Stimulated activated naive CD4-positive, alpha-beta T cell treated with Interleukin-2 at 50 U/mL for 16 hours (primary cell): ENCODE data around the gene KIAA0232.

Experiments used
- DNase-seq: peaks from one replicate; lab custom pipeline; 2025; lab: John Stamatoyannopoulos, UW

The KIAA0232 gene

GRCh38 chr4:6852582-6852981 lies 70.1 kb downstream of the KIAA0232 start:
- DNase-seq = no peak

- no peak for DNase-seq
These were observed 71.7 kb downstream of the KIAA0232 start for GRCh38 chr4:6854098-6854744.

GRCh38 chr4:6855692-6856297 lies 73.3 kb downstream of the KIAA0232 start:
- peak; percentile 21 for DNase-seq

GRCh38 chr4:6856391-6856790 lies 73.9 kb downstream of the KIAA0232 start:
- DNase-seq = no peak

DNA sequence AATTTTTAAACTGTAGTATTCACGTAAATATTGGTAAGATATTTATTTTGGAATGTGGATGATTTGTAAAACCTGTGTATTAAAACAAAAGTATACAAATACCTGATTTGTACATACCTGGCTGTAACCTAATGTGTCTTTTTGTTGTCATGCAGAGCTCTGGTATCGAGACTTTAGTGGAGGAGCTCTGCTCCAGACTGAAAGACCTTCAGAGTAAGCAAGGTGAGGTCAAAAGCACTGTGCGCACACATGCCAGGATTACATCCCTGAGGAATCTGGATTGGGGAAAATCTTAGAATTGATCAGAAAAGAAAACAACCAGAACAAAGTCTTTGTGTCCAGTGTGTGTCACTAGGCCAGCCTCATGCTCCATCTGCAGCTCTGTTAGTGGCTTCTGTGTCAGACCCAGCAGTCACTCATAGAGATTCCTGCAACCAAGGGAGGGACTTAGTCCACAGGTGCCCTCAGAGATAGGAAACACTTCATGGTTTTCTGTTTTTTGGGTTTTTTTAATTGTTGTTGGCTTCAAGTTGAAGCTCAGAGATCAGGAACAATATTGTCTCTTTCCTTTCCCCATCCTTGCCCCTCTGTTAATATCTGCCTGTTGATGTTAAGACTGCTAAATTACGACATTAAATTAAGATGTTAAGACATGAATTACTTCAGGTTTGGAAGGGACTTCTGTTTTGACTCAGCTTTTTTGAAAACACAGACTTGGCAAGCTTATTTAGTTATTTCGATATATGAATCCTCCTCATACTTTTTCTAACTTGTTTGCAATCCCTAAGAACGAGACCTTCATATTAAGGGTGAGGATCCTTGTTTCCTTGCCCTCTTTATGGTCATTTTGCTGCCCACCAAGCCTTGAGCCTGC lies 74.7 kb downstream of the KIAA0232 start:
- DNase-seq = no peak

- no peak for DNase-seq
These were observed 76.5 kb downstream of the KIAA0232 start for GRCh38 chr4:6858997-6859396.

- DNase-seq = no peak
These were observed 77.0 kb downstream of the KIAA0232 start for GRCh38 chr4:6859543-6859942.

- no peak for DNase-seq
These were observed 85.9 kb downstream of the KIAA0232 start for GRCh38 chr4:6868386-6868785.

DNA sequence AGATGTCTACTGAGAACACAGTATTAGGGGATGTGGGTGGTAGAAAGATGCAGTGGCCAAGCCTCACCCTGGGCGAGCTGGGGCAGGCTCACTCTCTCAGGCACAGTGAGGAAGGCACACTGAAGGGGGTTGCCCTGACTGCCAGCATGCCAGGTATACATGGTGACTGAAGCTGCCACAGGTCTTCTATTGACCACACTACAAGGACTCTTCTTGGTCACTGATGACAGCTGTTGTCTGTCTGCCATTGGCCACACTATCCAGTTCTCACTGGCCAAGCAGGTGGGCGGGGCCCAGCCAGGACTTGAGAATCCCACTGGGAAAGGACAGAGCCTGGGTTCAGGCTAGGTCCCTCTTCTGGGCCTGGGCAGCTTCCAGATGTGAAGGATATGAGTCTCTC lies 87.4 kb downstream of the KIAA0232 start:
- DNase-seq = no peak

GRCh38 chr4:6873291-6873690 lies 90.8 kb downstream of the KIAA0232 start:
- no peak for DNase-seq

GRCh38 chr4:6873792-6874461 lies 91.4 kb downstream of the KIAA0232 start:
- DNase-seq = peak; percentile 73

- DNase-seq = no peak
These were observed 92.5 kb downstream of the KIAA0232 start for GRCh38 chr4:6874981-6875380.

DNA sequence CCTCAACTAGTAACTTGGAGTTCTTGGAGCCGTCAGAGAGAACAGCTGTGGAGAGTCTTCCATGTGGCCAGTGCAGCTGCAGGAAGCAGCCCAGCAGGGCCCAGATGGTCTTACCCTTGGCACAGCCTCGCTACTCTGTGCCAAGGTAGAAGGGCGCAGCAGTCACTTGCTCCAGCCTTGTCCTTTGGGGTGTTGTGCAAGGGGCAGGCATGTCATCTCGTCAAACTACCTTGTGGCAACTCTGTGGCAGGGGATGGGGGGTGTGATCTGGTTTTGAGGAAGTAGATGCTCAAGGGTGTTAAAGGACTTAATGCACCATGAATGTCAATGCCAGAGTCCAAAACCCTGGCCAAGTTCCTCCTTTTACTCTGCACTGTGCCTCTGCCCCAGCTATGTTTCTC lies 92.9 kb downstream of the KIAA0232 start:
- DNase-seq = no peak

GRCh38 chr4:6876440-6876839 lies 93.9 kb downstream of the KIAA0232 start:
- DNase-seq = no peak

- no peak for DNase-seq
These were observed 94.5 kb downstream of the KIAA0232 start for GRCh38 chr4:6877067-6877466.

GRCh38 chr4:6878451-6879059 lies 96.0 kb downstream of the KIAA0232 start:
- no peak for DNase-seq

DNA sequence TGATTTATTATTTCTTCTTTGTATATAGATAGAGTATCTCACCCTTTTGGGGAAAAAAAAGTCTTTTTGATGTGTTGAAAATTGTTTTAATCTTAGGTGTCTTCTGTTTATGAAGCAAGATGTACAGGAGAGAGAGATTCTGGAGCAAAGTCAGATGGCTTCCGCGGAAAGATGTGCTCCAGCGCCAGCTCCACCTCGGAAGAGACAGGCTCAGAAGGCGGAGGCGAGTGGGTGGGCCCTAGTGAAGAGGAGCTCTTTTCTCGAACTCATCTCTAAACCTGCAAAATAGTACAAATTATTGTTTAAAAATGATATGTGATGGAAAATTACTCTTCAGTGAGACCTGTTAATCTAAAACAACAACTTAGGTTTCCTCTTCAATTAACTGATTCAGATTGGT lies 98.2 kb downstream of the KIAA0232 start:
- no peak for DNase-seq

DNA sequence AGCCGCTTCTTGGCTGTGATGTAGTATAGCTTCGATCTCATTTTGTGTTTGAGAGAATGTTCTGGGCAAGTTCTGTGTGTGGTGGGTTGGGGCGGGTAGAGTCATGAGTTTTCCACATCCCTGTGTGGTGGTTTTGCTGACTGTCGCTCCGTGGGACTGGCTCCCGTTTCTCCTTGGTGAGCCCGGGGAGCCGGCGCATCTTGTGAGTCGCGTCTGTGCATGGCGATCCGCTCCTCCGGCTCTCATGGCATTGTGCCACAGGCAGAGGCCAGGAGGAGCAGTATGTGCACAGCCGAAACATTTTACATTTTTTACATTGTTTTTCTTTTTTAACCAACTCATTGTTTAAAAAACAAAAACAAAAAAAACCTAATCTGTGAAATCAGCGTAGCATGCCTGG lies 99.4 kb downstream of the KIAA0232 start:
- no peak for DNase-seq

GRCh38 chr4:6884341-6884870 lies 101.9 kb downstream of the KIAA0232 start:
- DNase-seq = no peak

DNA sequence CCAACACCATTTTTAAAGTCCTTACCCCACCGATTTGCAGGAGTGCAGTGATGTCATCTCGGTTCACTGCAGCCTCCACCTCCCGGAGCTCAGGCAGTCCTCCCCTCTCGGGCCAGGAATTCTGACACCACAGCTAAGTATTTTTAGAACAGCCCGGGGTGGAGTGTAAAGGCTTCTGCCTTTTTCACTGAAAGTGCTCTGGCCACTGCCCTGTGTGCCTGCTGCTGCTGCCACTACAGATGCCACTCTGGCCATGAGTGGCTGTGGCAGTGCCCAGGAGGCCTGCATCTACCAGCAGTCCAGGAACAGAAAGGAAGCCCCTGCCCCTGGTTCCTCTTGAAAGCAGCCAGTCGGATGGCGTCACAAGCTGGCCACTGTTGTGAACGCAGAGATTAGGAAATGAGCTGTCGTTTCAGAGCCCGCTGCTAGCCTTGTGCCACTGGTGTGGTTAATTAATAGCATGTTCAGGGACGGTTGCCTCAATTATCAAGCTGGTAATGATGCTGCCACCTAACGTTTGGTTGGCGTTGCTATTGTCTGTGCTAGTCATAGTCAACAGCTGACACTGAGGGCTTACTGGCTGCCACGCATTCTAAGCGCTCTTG lies 103.5 kb downstream of the KIAA0232 start:
- no peak for DNase-seq

- DNase-seq = no peak
These were observed 104.4 kb downstream of the KIAA0232 start for GRCh38 chr4:6886886-6887285.
